ENCODE data around the gene MESD. TPM values are rescaled to one million over a fixed set of nuclear protein-coding genes. Genes with fewer than 3 reads are reported as not detected.
"Not testable (repeated sequence)": the region's sequence is repeated elsewhere in the genome, so short reads cannot be mapped to it uniquely, and the experiment has no call there.

Gene MESD
- total and polyA plus RNA-seq, 12 donors, result 13.2 to 56.1 (median 25.6) TPM

DNA sequence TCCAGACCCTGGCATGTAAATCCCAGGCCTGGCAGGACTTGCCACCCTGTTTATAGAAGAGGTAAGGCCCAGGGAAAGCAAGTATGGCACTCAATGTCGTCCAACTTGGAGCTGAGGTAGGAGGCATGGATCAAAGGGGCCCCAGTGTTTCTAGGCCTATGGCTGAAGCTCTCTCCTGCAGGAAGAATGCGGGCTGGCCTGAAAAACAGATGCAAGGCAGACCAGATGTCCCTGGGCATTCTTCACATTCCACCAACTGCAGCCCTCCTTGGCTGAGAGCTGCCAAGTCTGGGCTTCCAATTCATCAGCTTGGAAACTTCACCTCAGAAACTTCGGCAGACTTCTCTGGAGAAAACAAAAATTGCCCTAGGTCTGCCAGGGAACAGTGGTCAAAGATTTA lies 22.2 kb downstream of the MESD start:
- Histone ChIP-seq H3K4me3 (no peak overlapping the region), H3K36me3 (replicated peaks in 1 of 2) (no peaks in the 10 kb centered on the region), H3K27me3 (no peaks in the 10 kb centered on the region), H3K27ac (no peak overlapping the region), H3K9me3 (replicated peaks in 1 of 3) (peaks cover 0 to 3% (median 0%) of the 10 kb centered on the region in 3 donors), H3K4me1 (replicated peaks in 1 of 2) (no peaks in the 10 kb centered on the region)
- WGBS, 4 donors, result 58 to 91% (median 85%) methylated on average over 3 of the region's 3 CpGs
- peak in 2 of 7 donors; percentile 16 to 40 for DNase-seq
- TF ChIP-seq, protein P1, sequence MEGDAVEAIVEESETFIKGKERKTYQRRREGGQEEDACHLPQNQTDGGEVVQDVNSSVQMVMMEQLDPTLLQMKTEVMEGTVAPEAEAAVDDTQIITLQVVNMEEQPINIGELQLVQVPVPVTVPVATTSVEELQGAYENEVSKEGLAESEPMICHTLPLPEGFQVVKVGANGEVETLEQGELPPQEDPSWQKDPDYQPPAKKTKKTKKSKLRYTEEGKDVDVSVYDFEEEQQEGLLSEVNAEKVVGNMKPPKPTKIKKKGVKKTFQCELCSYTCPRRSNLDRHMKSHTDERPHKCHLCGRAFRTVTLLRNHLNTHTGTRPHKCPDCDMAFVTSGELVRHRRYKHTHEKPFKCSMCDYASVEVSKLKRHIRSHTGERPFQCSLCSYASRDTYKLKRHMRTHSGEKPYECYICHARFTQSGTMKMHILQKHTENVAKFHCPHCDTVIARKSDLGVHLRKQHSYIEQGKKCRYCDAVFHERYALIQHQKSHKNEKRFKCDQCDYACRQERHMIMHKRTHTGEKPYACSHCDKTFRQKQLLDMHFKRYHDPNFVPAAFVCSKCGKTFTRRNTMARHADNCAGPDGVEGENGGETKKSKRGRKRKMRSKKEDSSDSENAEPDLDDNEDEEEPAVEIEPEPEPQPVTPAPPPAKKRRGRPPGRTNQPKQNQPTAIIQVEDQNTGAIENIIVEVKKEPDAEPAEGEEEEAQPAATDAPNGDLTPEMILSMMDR (IDR thresholded peaks at IDR 0.05), result no peak
- no peak for TF ChIP-seq POLR2A (IDR thresholded peaks at IDR 0.05)
- intact Hi-C loops (cut with DNase I), result no loop called here

DNA sequence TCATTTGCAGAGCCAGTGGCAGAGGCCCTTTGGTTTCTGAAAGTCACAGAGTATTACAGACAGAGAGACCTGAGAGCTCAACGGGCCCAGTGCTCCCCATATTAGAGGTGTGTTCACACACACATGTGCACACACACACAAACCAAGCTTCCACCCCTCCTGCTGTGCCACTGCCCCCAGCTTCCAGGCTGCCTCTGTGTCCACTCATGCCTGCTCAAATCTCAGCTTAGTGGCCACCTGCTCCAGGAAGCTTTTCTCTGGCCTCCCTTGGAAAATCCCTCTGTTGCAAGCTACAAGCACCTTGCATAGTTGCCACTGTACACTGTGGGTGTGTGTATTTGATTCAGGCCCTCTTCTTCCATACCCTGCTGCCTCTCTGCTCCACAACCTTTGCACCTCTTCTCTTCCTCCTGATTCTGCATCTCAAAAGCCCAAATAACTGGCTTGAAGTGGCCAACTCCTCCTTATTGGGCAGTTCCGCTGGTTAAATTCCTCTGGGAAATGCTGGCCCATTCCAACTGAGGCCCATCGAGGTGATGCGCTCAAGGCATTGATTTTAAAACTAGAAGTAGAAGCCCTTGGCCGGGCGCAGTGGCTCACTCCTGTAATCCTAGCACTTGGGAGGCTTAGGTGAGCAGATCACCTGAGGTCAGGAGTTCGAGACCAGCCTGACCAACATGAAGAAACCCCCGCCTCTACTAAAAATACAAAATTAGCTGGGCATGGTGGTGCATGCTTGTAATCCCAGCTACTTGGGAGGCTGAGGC lies 23.0 kb downstream of the MESD start:
- TF ChIP-seq, protein P1 (IDR thresholded peaks at IDR 0.05), result no peak
- no peak for TF ChIP-seq POLR2A (IDR thresholded peaks at IDR 0.05)
- Histone ChIP-seq H3K27ac (no peak overlapping the region), H3K9me3 (replicated peaks in 1 of 3) (peaks cover 0 to 3% (median 0%) of the 10 kb centered on the region in 3 donors), H3K27me3 (no peaks in the 10 kb centered on the region), H3K4me1 (replicated peaks in 1 of 2) (no peaks in the 10 kb centered on the region), H3K4me3 (no peak overlapping the region), H3K36me3 (replicated peaks in 1 of 2) (no peaks in the 10 kb centered on the region)
- 89 to 98% (median 94%) methylated on average over 8 of the region's 8 CpGs for WGBS, 4 donors
- peak in 1 of 7 donors; percentile 23 for DNase-seq
- intact Hi-C loops (cut with DNase I), result no loop called here

DNA sequence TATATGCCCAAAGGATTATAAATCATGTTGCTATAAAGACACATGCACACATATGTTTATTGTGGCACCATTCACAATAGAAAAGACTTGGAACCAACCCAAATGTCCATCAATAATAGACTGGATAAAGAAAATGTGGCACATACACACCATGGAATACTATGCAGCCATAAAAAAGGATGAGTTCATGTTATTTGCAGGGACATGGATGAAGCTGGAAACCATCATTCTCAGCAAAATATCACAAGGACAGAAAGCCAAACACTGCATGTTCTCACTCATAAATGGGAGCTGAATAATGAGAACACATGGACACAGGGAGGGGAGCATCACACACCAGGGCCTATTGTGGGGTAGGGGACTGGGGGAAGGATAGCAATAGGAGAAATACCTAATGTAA lies 24.2 kb downstream of the MESD start:
- H3K36me3 ChIP-seq (replicated peaks in 1 of 2); H3K27me3 ChIP-seq; DNase-seq; intact Hi-C loops (cut with DNase I); H3K4me3 ChIP-seq; H3K27ac ChIP-seq; H3K9me3 ChIP-seq (replicated peaks in 1 of 3); H3K4me1 ChIP-seq (replicated peaks in 1 of 2): not testable (repeated sequence)

DNA sequence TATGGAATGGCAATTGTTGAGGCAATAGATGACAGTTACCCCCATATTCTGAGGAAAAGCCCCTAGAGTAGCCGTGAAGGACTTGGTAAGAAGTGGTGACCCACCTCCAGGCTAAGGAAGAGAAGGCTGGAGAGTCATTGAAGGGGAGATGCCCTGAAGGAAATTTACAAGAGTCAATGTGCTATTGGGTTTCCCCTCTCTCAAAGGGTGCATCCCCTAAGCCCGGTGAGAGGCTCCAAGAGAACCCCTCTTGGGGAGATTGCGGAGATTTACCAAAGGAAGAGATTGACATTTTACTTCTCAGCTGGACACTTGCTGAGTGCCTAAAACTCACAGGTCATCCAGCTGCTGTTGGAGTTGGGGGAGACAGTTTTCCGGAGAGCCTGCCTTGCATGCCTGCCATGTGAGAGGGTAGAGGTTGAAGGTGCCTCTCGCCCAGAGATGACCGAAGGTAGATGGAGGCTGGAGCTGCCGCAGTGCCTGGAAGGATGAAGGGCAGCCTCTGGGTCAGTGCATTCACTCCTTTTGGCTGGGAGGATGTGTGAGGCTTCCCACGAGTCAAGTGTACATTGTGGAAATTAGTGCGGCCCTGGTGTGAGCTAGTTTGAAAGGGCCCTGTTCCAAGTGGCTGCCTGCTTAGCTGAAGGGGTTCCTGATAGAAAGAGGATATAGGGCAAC lies 30.7 kb downstream of the MESD start:
- TF ChIP-seq, protein P1 (IDR thresholded peaks at IDR 0.05), result no peak
- TF ChIP-seq POLR2A (IDR thresholded peaks at IDR 0.05), result no peak
- Histone ChIP-seq H3K4me3 (no peak overlapping the region), H3K36me3 (replicated peaks in 1 of 2) (no peaks in the 10 kb centered on the region), H3K27ac (no peak overlapping the region), H3K27me3 (no peaks in the 10 kb centered on the region), H3K9me3 (replicated peaks in 1 of 3) (no peaks in the 10 kb centered on the region), H3K4me1 (replicated peaks in 1 of 2) (no peaks in the 10 kb centered on the region)
- intact Hi-C loops (cut with DNase I), result no loop called here
- 94 to 99% (median 96%) methylated on average over 9 of the region's 9 CpGs for WGBS, 4 donors
- DNase-seq, result peak in 2 of 7 donors; percentile 8 to 20
